NCI-H1092 treated with DMSO at 0.1 percent for 48 hours (cell line): ENCODE results near the gene PLEKHG3.

Experiments
- DNase-seq: peaks from one replicate; lab custom pipeline; 2025; lab: John Stamatoyannopoulos, UW

PLEKHG3 gene

DNA sequence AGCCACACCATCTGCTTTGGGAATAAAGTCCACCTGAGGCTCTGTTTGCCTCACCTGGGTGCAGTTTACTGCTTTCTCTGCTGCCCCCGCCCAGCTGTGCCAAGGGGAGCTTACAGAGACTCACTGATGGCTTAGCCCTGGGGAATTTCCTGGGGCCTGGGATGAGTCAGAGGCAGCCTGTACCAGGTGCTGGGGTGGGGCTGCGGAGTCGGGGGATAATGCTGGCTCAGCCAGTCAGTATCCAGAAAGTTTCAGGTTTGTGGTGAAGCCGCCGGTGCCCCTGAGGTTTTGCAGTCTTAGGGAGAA lies 22.3 kb downstream of the PLEKHG3 start:
- DNase-seq: no peak

DNA sequence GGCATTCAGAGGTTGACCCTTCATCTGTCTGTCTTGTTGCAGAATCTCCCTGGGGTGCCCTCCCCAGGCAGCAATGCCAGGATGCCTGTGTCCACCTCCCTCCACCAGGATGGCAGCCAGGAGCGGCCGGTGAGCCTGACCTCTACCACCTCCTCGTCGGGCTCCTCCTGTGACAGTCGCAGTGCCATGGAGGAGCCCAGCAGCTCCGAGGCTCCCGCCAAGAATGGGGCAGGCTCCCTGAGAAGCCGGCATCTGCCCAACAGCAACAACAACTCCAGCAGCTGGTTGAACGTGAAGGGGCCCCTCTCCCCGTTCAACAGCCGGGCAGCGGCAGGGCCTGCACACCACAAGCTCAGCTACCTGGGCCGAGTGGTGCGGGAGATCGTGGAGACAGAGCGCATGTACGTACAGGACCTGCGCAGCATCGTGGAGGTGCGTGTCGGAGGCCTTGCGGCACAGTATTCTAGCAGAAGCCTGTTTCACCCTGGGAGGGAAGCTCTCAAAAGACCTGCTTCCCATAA lies 23.4 kb downstream of the PLEKHG3 start:
- no peak for DNase-seq

- no peak for DNase-seq
Measured at GRCh38 chr14:64728106-64728505, 23.9 kb downstream of the PLEKHG3 start.

DNA sequence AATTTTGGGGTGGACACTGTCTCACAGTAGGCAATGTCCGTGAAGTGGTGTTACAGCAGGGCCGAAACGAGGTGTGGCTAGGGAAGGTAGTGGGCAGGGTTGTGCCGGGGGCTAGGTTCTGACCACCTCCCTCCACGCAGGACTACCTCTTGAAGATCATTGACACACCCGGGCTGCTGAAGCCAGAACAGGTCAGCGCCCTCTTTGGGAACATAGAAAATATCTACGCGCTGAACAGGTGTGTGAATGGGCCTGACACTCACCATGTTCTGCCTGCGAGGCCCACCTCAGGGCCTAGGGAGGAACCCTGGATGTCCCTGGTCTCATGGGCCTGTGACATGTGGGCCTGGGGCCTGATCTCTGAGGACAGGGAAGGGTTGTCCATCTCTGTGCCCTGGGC lies 24.6 kb downstream of the PLEKHG3 start:
- no peak for DNase-seq

DNA sequence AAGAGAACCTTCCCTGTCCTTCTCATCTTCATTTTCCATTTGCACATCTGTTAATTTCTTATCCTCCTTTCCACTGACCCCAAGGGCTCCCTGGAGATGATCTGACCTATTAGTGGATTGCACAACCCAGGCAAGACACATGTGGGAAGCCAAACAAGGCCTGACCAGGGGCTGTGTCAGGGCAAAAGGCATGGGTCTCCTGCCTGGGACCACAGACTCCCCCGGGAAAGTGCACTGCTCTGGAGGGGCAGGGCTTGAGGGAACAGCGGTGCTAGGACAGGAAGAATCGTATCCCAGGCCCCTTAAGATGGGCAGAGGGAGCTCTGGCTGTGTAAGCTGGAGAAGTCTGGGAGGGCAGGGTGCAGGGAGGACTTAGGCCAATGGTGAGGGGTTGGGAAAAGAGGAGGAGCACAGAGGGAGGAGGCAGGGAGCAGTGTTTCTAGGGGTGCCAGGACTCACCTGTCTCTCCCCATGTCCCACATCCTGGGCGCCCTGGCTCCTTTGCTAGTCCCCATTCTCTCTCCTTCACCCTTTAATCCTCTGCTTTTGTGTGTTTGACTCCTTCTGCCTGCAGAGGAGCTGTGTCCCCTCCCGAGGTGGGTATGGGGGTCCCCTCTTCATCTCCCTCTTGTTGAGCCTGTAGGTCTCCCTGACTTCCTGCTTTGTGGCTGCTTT lies 25.3 kb downstream of the PLEKHG3 start:
- no peak for DNase-seq

DNA sequence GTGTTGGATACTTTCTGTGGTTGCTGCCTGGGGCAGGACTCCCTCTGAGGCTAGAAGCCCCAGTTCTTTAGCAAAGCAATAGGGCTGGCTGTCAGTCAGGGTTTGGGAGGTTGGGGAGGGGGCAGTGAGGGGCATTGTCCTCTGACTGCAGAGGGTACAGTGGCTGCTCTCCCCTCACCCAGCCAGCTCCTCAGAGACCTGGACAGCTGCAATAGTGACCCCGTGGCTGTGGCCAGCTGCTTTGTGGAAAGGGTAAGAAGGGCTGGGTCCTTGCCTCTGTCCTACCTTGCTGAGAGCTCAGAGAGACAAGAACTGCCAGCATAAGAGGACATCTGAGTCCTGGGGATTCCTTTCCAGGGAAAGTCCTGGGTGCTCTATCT lies 25.8 kb downstream of the PLEKHG3 start:
- DNase-seq: no peak

GRCh38 chr14:64730681-64731080 lies 26.5 kb downstream of the PLEKHG3 start:
- DNase-seq: no peak

- DNase-seq: no peak
Measured at GRCh38 chr14:64731141-64731581, 26.9 kb downstream of the PLEKHG3 start.

DNA sequence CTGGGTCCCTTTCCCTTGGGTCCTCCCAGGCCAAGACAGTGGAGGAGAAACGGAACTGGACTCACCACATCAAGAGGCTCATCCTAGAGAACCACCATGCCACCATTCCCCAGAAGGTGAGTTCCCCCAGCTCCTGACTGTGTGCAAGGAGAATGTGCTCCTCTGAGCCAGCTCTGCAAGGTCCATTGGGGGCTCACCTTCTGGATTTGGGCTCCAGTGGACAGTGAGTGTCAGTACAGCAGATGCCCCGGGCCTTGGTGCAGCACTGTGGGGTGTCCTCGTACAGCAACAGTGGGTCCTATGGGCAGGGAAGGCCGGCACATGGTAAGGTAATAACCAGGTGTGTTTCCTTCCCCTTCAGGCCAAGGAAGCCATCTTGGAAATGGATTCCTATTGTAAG lies 27.8 kb downstream of the PLEKHG3 start:
- no peak for DNase-seq

DNA sequence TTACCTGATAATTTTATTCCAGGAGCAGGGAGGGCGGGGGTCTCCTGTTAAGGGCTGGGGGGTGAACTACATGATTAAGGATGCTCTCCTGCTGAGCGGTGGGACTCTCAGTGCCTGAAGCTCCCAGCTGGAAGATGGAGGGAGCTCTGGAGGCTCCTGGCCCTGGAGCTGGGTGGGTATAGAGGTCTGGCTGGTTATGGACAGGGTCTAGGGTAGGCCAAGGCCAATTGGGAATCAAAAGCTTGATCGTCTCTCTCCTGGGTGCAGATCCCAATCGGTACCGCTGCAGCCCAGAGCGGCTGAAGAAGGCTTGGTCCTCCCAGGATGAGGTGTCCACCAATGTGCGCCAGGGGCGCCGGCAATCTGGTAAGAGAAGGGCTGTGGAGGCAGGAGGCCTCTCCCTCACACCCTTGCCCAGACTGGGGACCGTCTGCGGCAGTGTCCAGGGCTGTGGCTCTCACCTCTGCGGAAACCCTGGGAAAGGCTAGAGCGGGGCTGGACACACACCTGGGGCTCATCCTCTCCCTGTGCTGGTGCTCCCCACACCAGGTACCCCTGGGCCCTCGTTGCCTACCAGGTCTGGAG lies 28.4 kb downstream of the PLEKHG3 start:
- no peak for DNase-seq

DNA sequence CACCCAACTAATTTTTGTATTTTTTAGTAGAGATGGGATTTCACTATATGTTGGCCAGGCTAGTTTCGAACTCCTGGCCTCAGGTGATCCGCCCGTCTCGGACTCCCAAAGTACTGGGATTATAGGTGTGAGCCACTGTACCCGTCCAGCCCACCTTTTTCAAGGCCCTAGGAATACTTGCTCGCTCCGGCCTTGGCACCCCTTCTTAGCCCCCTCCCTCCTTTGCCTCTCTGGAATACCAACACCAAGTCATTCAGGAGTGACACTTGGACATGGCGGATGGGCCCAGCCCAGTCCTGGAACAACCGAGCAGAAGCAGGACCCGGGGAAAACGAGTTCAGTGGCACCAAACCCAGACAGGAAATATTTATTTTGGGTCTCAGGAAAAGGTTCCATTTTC lies 29.1 kb downstream of the PLEKHG3 start:
- no peak for DNase-seq

GRCh38 chr14:64733899-64734298 lies 29.7 kb downstream of the PLEKHG3 start:
- no peak for DNase-seq

- DNase-seq: peak; percentile 55
Measured at GRCh38 chr14:64734990-64735389, 30.8 kb downstream of the PLEKHG3 start.

DNA sequence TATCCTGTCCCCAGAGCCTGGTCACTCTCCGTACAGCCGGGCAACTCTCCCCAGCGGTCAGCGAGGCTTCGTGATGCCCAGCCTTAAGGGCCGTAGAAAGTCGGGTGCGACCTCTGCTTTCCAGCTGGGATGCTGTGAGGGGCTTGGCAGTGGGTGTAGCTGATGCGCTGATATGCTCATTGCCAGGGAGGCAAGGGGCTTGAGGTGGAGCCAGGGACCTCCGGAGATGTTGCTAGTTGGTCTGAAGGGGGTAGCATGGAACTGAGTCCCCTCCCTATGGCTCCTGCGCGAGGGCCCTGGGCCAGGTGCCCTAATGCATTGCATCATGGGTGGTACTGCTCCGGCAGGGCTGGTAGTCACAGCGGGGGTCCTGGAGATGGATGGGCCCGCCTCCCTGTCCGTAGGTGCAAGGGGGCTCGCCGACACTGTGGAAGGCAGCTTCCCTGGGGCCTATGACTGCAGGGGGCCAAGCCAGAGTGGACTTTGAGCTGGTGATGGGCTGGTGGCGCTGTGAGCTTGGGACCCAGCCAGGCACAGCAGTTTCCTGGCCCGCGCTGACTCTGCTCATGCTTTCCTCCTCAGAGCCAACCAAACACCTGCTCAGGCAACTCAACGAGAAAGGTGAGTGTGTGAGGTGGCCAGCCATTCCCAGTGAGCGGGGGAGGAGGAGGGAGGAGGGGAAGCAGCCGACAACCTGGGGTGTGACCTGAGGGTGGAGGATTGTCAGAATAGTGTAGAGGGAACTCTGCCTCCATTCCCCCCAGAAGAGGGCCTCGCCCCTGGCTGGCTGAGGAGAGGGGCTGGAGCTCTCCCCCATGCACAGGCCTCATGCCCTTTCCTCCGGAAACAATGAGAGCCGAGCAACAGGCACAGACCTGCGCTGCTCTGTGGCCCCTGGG lies 32.3 kb downstream of the PLEKHG3 start:
- DNase-seq: peak; percentile 82

- DNase-seq: no peak
Measured at GRCh38 chr14:64737391-64738280, 33.4 kb downstream of the PLEKHG3 start.

DNA sequence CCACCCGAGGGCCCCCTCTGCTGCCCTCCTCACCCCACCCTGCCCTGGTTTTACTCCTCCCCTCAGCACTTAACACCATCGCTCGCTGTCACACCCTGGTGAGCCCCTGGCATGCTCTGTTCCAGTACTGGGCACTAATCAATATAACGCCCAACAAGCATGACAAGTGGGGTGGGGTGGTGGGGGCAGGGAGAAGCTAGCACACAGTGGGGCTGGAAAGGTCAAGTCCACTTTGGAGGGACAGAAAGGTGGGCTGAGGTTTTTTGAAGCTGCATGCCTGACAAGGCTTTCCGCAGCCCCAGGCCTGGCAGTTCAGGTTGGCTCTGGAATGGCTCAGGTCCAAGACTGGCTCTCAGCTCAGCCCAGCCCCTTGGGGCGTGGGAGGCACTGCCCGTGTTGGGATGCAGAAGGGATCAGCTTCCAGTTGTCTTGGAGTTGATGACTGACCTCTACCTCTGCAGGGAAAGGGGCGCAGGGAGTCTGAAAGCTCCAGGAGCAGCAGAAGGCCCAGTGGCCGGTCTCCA lies 34.1 kb downstream of the PLEKHG3 start:
- no peak for DNase-seq

GRCh38 chr14:64741200-64741599 lies 37.0 kb downstream of the PLEKHG3 start:
- DNase-seq: no peak

DNA sequence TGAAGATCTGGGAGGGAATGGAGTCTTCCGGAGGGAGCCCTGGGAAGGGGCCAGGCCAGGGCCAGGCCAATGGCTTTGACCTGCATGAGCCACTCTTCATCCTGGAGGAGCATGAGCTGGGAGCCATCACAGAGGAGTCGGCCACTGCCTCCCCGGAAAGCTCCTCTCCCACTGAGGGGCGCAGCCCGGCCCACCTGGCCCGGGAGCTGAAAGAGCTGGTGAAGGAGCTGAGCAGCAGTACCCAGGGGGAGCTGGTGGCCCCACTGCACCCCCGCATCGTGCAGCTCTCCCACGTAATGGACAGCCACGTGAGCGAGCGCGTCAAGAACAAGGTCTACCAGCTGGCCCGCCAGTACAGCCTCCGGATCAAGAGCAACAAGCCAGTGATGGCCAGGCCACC lies 37.7 kb downstream of the PLEKHG3 start:
- DNase-seq: no peak

- DNase-seq: no peak
Measured at GRCh38 chr14:64743061-64743460, 38.8 kb downstream of the PLEKHG3 start.

DNA sequence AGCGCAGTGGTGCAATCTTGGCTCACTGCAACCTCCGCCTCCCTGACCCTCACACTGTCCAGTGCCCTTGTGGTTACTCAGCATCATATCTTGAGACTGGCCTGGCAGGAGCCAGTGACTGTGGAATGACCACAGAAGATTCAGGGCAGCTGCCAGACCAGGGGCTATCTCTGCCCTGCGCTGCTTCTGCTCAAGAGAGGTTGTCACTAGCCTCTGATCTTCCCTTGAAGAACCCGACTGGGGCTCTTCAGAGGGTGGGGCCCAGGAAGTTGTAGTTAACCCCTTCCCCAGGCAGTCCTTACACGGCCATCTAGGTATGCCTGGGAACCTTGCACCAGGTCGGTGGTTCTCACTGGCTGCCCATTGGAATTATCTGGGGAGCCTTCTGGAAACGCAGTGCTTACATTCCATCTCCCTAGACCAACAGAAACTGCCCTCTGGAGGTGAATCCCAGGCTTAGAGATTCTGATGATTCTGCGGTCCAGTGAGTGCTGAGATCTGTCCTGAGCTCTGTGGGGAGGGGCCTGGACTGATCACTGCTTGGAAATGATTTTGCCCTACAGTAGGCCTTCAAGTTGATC lies 41.4 kb downstream of the PLEKHG3 start:
- no peak for DNase-seq
